A549 (cell line): ENCODE results near the gene MAPK1. TPM values are rescaled to one million over a fixed set of nuclear protein-coding genes. Genes with fewer than 3 reads are reported as not detected.

Experiments used
- ATAC-seq, 2 experiments: fragments of 200-7000 bp in 1 of 2; fragments of >200 bp in 1 of 2; cut with Nextera tagmentation in 1 of 2; cut with Tn5 transposase in 1 of 2; 3 replicates each; pipeline versions ENCODE4 v1.8.0 to v1.9.1; 2018 to 2020; ENCODE audit warnings: mild to moderate bottlenecking in 1 of 2, moderate library complexity in 1 of 2
- CTCF ChIA-PET: fragments of 300-600 bp; sonication (Branson Sonifier 250); formaldehyde crosslinking; extraction: SDS; loops from one replicate; lab custom pipeline; 2021; ENCODE audit warnings: antibody characterized with exemption, inconsistent platforms; lab: Yijun Ruan, JAX
- POLR2A ChIA-PET: fragments of 350-600 bp; formaldehyde crosslinking; extraction: SDS; loops from one replicate; lab custom pipeline; 2021; ENCODE audit warnings: antibody characterized with exemption, inconsistent platforms; lab: Yijun Ruan, JAX
- DNase-seq, 2 experiments: peaks; one replicate each; pipeline versions ENCODE4 v3.0.0 to v3.0.0-alpha.2; 2011 to 2016; ENCODE audit warnings: low read depth in 1 of 2, low spot score in 1 of 2
- FAIRE-seq: peaks from 2 replicates; lab custom pipeline; 2011; peaks lifted over from hg19 to GRCh38; lab: Jason Lieb, UNC
- H3K27ac ChIP-seq, 2 experiments: fragments of >200 bp; sonication (Bioruptor Twin); formaldehyde crosslinking; 3 replicates each; pipeline ENCODE4 v1.5.1; 2016 to 2017
- H3K4me1 ChIP-seq: fragments of >200 bp; sonication (Bioruptor Twin); formaldehyde crosslinking; 3 replicates; pipeline ENCODE4 v1.6.1; 2016
- H3K4me2 ChIP-seq: fragments of >200 bp; sonication (Bioruptor Twin); formaldehyde crosslinking; 3 replicates; pipeline ENCODE4 v1.6.1; 2016
- H3K4me3 ChIP-seq: fragments of >200 bp; sonication (Bioruptor Twin); formaldehyde crosslinking; 3 replicates; pipeline ENCODE4 v1.5.1; 2016
- H3K9me3 ChIP-seq: fragments of >200 bp; sonication (Bioruptor Twin); formaldehyde crosslinking; 3 replicates; pipeline ENCODE4 v1.6.1; 2016
- ATOH8 ChIP-seq: fragments of 250-450 bp; sonication (Bioruptor Pico); IDR thresholded peaks from 2 replicates; pipeline ENCODE4 v1.5.0; 2020; ENCODE audit warnings: low read depth, mild to moderate bottlenecking, moderate library complexity
- CBX2 ChIP-seq: fragments of 200-600 bp; sonication (generic); IDR thresholded peaks from 2 replicates; pipeline ENCODE4 v1.6.1; 2016; ENCODE audit warnings: low read depth, mild to moderate bottlenecking, borderline replicate concordance
- CBX8 ChIP-seq: fragments of 200-600 bp; sonication (generic); IDR thresholded peaks from 2 replicates; pipeline ENCODE4 v1.6.1; 2016
- CHD2 ChIP-seq: fragments of 150-350 bp; IDR thresholded peaks from 2 replicates; pipeline ENCODE4 v1.6.1; 2014; ENCODE audit warnings: low read length; ENCODE audit not compliant: partially characterized antibody
- CHD4 ChIP-seq: fragments of 200-600 bp; sonication (generic); IDR thresholded peaks from 2 replicates; pipeline ENCODE4 v1.6.1; 2016; ENCODE audit warnings: antibody characterized with exemption, mild to moderate bottlenecking, borderline replicate concordance
- CTCF ChIP-seq: fragments of >200 bp; sonication (Bioruptor Twin); formaldehyde crosslinking; IDR thresholded peaks from 3 replicates; pipeline ENCODE4 v1.5.1; 2016
- E2F6 ChIP-seq: IDR thresholded peaks from 2 replicates; pipeline ENCODE4 v1.6.1; 2012; ENCODE audit warnings: low read depth, borderline replicate concordance
- EHF ChIP-seq: fragments of 250-450 bp; sonication (Bioruptor Pico); IDR thresholded peaks from 2 replicates; pipeline ENCODE4 v1.5.0; 2020; ENCODE audit warnings: mild to moderate bottlenecking
- EHMT2 ChIP-seq: fragments of 200-600 bp; sonication (generic); IDR thresholded peaks from 2 replicates; pipeline ENCODE4 v1.6.1; 2016; ENCODE audit warnings: antibody characterized with exemption, low read depth, mild to moderate bottlenecking, moderate library complexity
- FOXS1 ChIP-seq: fragments of 250-450 bp; sonication (Bioruptor Pico); IDR thresholded peaks from 2 replicates; pipeline ENCODE4 v1.5.0; 2020; ENCODE audit warnings: mild to moderate bottlenecking, moderate library complexity
- GATA3 ChIP-seq: IDR thresholded peaks from 2 replicates; pipeline ENCODE4 v1.6.1; 2012; ENCODE audit warnings: borderline replicate concordance
- HOXA7 ChIP-seq: fragments of 250-450 bp; sonication (Bioruptor Pico); IDR thresholded peaks from 2 replicates; pipeline ENCODE4 v1.5.0; 2020; ENCODE audit warnings: mild to moderate bottlenecking, moderate library complexity
- HOXB13 ChIP-seq: fragments of 250-450 bp; sonication (Bioruptor Pico); IDR thresholded peaks from 2 replicates; pipeline ENCODE4 v1.5.0; 2020; ENCODE audit warnings: low read depth, mild to moderate bottlenecking, moderate library complexity
- KDM5A ChIP-seq: fragments of 200-600 bp; sonication (generic); IDR thresholded peaks from 2 replicates; pipeline ENCODE4 v1.6.1; 2016; ENCODE audit warnings: antibody characterized with exemption, mild to moderate bottlenecking
- MAFK ChIP-seq: fragments of 450-650 bp; IDR thresholded peaks from 2 replicates; pipeline ENCODE4 v1.6.1; 2014; ENCODE audit not compliant: partially characterized antibody
- MAX ChIP-seq: IDR thresholded peaks from 2 replicates; pipeline ENCODE4 v1.6.1; 2012
- NFE2L2 ChIP-seq: fragments of 150-350 bp; conservative IDR thresholded peaks from 2 replicates; pipeline ENCODE4 v1.6.1; 2014; ENCODE audit warnings: low read length
- NPAS2 ChIP-seq: fragments of 250-450 bp; sonication (Bioruptor Pico); IDR thresholded peaks from 2 replicates; pipeline ENCODE4 v1.8.0; 2022; ENCODE audit warnings: mild to moderate bottlenecking, moderate library complexity, borderline replicate concordance
- PBX3 ChIP-seq: IDR thresholded peaks from 2 replicates; pipeline ENCODE4 v1.6.1; 2012
- PHF8 ChIP-seq: fragments of 200-600 bp; sonication (generic); IDR thresholded peaks from 2 replicates; pipeline ENCODE4 v1.6.1; 2016; ENCODE audit warnings: low read depth, mild to moderate bottlenecking, antibody characterized with exemption, moderate library complexity, borderline replicate concordance
- RAD21 ChIP-seq, 2 experiments: fragments of >200 bp in 1 of 2; sonication (Bioruptor Twin) in 1 of 2; formaldehyde crosslinking in 1 of 2; IDR thresholded peaks in 1 of 2; conservative IDR thresholded peaks in 1 of 2; 2 replicates in 1 of 2; 3 replicates in 1 of 2; pipeline ENCODE4 v1.6.1; 2012 to 2018; ENCODE audit warnings: inconsistent platforms in 1 of 2
- REST ChIP-seq: fragments of 200-600 bp; sonication (generic); IDR thresholded peaks from 2 replicates; pipeline ENCODE4 v1.6.1; 2016; ENCODE audit warnings: antibody characterized with exemption, mild to moderate bottlenecking, moderate library complexity
- RNF2 ChIP-seq: fragments of 200-600 bp; sonication (generic); IDR thresholded peaks from 2 replicates; pipeline ENCODE4 v1.6.1; 2016; ENCODE audit warnings: low read depth, mild to moderate bottlenecking, antibody characterized with exemption, moderate library complexity, borderline replicate concordance
- TP53 ChIP-seq: fragments of 250-450 bp; sonication (Bioruptor Pico); IDR thresholded peaks from 2 replicates; pipeline ENCODE4 v1.5.0; 2021; ENCODE audit warnings: mild to moderate bottlenecking, moderate library complexity
- ZC3H11A ChIP-seq: fragments of 450-650 bp; IDR thresholded peaks from 2 replicates; pipeline ENCODE4 v1.6.1; 2014; ENCODE audit warnings: antibody characterized with exemption, mild to moderate bottlenecking
- WGBS: methylation state at CpG from one replicate; pipeline ENCODE4 v1.1.6; 2017; ENCODE audit errors: missing lambda C conversion rate; 5-methylcytosine and 5-hydroxymethylcytosine counted together
- polyA minus RNA-seq: library from RNA; depleted of rRNA, polyadenylated mRNA; stranded (reverse); fragments of >200 nt; gene quantifications from 2 replicates; pipeline ENCODE4 v1.2.3, GENCODE V29; 2011; rRNA and poly(A)+ RNA removed
- polyA plus RNA-seq, 4 experiments: library from polyadenylated mRNA; depleted of rRNA in 3 of 4; stranded (reverse); fragments of >200 nt; fragmentation: RNase III in 1 of 4; extraction: RNeasy Plus Mini Kit Qiagen cat#74134 plus additional on column Dnase treatment in 1 of 4; gene quantifications; 2 replicates in 3 of 4; 3 replicates in 1 of 4; pipeline ENCODE4 v1.2.3, GENCODE V29; 2011 to 2017
- TF ChIP-seq, protein P1 (sequence below): fragments of 450-650 bp; IDR thresholded peaks from 2 replicates; pipeline ENCODE4 v1.6.1; 2014; ENCODE audit warnings: antibody characterized with exemption
- TF ChIP-seq, protein P2 (sequence below): fragments of 250-450 bp; sonication (Bioruptor Pico); IDR thresholded peaks from 2 replicates; pipeline ENCODE4 v1.5.0; 2021; ENCODE audit warnings: mild to moderate bottlenecking, moderate library complexity, borderline replicate concordance

Gene MAPK1
- polyA plus RNA-seq (2011; rRNA removed) (85.5 and 90.8 TPM in 2 replicates), polyA plus RNA-seq (2017; fragmentation: RNase III; extraction: RNeasy Plus Mini Kit Qiagen cat#74134 plus additional on column Dnase treatment) (28.3 to 30.8 TPM (median 28.8 TPM) in 3 replicates), polyA minus RNA-seq (30.4 and 31.1 TPM in 2 replicates)
- 16.8 and 26.6 TPM in 2 replicates for polyA plus RNA-seq (2012; cell fraction: cytosol; rRNA removed)
- 11.0 and 14.0 TPM in 2 replicates for polyA plus RNA-seq (2012; cell fraction: nucleus; rRNA removed)

- FAIRE-seq: no peak
- peaks cover 16% of the 10 kb centered on the region for H3K4me1 ChIP-seq
- peak within 1 kb of the TSS; percentile 77 for H3K4me3 ChIP-seq
- peak; percentile 58 to 86 for DNase-seq
- H3K4me2 ChIP-seq: peak within 1 kb of the TSS; percentile 86
- peak; percentile 96 to 99 for ATAC-seq
- no peaks in the 10 kb centered on the region for H3K9me3 ChIP-seq
- POLR2A ChIA-PET: interaction anchor here (0.8 to 1.5 kb wide), 2 partner anchors 71 to 132 kb away, joined by 3 to 4 read pairs; no protein-coding TSS in a partner anchor
- H3K27ac ChIP-seq: peak within 1 kb of the TSS; percentile 76 to 100
- CTCF ChIA-PET: no interaction called here
- 4% methylated on average over 18 of the region's 74 CpGs for WGBS
- TF ChIP-seq FOXS1 (CRISPR knock-in tag) (no peak), CHD4 (no peak), HOXB13 (CRISPR knock-in tag) (no peak), RNF2 (no peak), PHF8 (peak; percentile 55), CHD2 (no peak), MAFK (no peak), REST (no peak), EHMT2 (no peak), EHF (CRISPR knock-in tag) (no peak), CBX2 (no peak), E2F6 (peak; percentile 83), GATA3 (no peak; the same call in 1 of the 2 replicates), RAD21 (conservative IDR thresholded peaks at IDR 0.05 in 1 of 2, IDR thresholded peaks at IDR 0.05 in 1 of 2) (no peak), ZC3H11A (no peak), HOXA7 (CRISPR knock-in tag) (no peak), CBX8 (no peak), KDM5A (no peak), CTCF (no peak), PBX3 (no peak), NPAS2 (CRISPR knock-in tag) (no peak), MAX (peak; percentile 88), ATOH8 (CRISPR knock-in tag) (no peak), TP53 (CRISPR knock-in tag) (0 out of 2 replicates have a peak, but pooled peaks have one; percentile 13), NFE2L2 (no peak)
- TF ChIP-seq, protein P1, sequence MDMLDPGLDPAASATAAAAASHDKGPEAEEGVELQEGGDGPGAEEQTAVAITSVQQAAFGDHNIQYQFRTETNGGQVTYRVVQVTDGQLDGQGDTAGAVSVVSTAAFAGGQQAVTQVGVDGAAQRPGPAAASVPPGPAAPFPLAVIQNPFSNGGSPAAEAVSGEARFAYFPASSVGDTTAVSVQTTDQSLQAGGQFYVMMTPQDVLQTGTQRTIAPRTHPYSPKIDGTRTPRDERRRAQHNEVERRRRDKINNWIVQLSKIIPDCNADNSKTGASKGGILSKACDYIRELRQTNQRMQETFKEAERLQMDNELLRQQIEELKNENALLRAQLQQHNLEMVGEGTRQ: peak; percentile 67
- TF ChIP-seq, protein P2, sequence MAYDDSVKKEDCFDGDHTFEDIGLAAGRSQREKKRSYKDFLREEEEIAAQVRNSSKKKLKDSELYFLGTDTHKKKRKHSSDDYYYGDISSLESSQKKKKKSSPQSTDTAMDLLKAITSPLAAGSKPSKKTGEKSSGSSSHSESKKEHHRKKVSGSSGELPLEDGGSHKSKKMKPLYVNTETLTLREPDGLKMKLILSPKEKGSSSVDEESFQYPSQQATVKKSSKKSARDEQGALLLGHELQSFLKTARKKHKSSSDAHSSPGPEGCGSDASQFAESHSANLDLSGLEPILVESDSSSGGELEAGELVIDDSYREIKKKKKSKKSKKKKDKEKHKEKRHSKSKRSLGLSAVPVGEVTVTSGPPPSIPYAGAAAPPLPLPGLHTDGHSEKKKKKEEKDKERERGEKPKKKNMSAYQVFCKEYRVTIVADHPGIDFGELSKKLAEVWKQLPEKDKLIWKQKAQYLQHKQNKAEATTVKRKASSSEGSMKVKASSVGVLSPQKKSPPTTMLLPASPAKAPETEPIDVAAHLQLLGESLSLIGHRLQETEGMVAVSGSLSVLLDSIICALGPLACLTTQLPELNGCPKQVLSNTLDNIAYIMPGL (CRISPR knock-in tag): no peak
These were observed at the start of gene MAPK1 for GRCh38 chr22:21867528-21868266. TSS of gene MAPK1 (minus strand) at chr22:21867645. CDS start at chr22:21867440, 205 bp downstream.
